Mesendoderm (in vitro differentiated cells): Measurements from ENCODE around the gene ABLIM1.

ENCODE experiments used
- DNase-seq: peaks from one replicate; pipeline ENCODE4 v3.0.0; 2013
- H2AK5ac ChIP-seq: 2 replicates; pipeline ENCODE4 v1.6.1; 2013; ENCODE audit warnings: low read length, inconsistent platforms
- H2BK120ac ChIP-seq: 2 replicates; pipeline ENCODE4 v1.6.1; 2013; ENCODE audit warnings: low read depth, mild to moderate bottlenecking, low read length, moderate library complexity, mixed read lengths
- H2BK15ac ChIP-seq: replicated peaks from 2 replicates; pipeline ENCODE4 v1.6.1; 2013; ENCODE audit warnings: low read depth, mild to moderate bottlenecking, moderate library complexity
- H2BK5ac ChIP-seq: 2 replicates; pipeline ENCODE4 v1.6.1; 2013; ENCODE audit warnings: low read length, inconsistent platforms
- H3K18ac ChIP-seq: 2 replicates; pipeline ENCODE4 v1.6.1; 2013; ENCODE audit warnings: mild to moderate bottlenecking, low read length, mixed read lengths
- H3K23ac ChIP-seq: one replicate; pipeline ENCODE4 v1.6.1; 2013; ENCODE audit warnings: low read length
- H3K27ac ChIP-seq: 2 replicates; pipeline ENCODE4 v1.5.1; 2013; ENCODE audit warnings: low read depth, mild to moderate bottlenecking, inconsistent platforms, low read length, moderate library complexity
- H3K27me3 ChIP-seq: 2 replicates; pipeline ENCODE4 v1.6.1; 2013; ENCODE audit warnings: low read length, control low read depth, mild to moderate bottlenecking, inconsistent platforms; ENCODE audit not compliant: insufficient read depth, poor library complexity
- H3K36me3 ChIP-seq: 2 replicates; pipeline ENCODE4 v1.6.1; 2013; ENCODE audit warnings: low read length, inconsistent platforms; ENCODE audit not compliant: control insufficient read depth, insufficient read depth
- H3K4ac ChIP-seq: one replicate; pipeline ENCODE4 v1.6.1; 2013; ENCODE audit warnings: low read depth, mild to moderate bottlenecking, low read length, moderate library complexity
- H3K4me1 ChIP-seq: 2 replicates; pipeline ENCODE4 v1.6.1; 2013; ENCODE audit warnings: low read depth, low read length, inconsistent platforms; ENCODE audit not compliant: control insufficient read depth
- H3K4me2 ChIP-seq: 2 replicates; pipeline ENCODE4 v1.6.1; 2013; ENCODE audit warnings: low read length
- H3K4me3 ChIP-seq: 2 replicates; pipeline ENCODE4 v1.5.1; 2013; ENCODE audit warnings: mild to moderate bottlenecking, low read length
- H3K56ac ChIP-seq: one replicate; pipeline ENCODE4 v1.6.1; 2013; ENCODE audit warnings: low read length
- H3K79me1 ChIP-seq: 2 replicates; pipeline ENCODE4 v1.6.1; 2013; ENCODE audit warnings: low read length, inconsistent platforms
- H3K79me2 ChIP-seq: 2 replicates; pipeline ENCODE4 v1.6.1; 2013; ENCODE audit warnings: mild to moderate bottlenecking, low read length; ENCODE audit not compliant: control insufficient read depth, insufficient read depth
- H3K9ac ChIP-seq: 2 replicates; pipeline ENCODE4 v1.6.1; 2013; ENCODE audit warnings: low read length, inconsistent platforms
- H4K5ac ChIP-seq: one replicate; pipeline ENCODE4 v1.6.1; 2013; ENCODE audit warnings: low read length
- H4K8ac ChIP-seq: one replicate; pipeline ENCODE4 v1.6.1; 2013; ENCODE audit warnings: low read depth, mild to moderate bottlenecking, control low read depth, low read length, moderate library complexity
- WGBS: extraction: QIAGEN DNeasy Blood & Tissue Kit; methylation state at CpG from one replicate; pipeline ENCODE4 v1.1.7; 2013; ENCODE audit warnings: low lambda C conversion rate, missing lambda C conversion rate; ENCODE audit not compliant: insufficient coverage; ENCODE audit errors: extremely low coverage; 5-methylcytosine and 5-hydroxymethylcytosine counted together

Gene ABLIM1

DNA sequence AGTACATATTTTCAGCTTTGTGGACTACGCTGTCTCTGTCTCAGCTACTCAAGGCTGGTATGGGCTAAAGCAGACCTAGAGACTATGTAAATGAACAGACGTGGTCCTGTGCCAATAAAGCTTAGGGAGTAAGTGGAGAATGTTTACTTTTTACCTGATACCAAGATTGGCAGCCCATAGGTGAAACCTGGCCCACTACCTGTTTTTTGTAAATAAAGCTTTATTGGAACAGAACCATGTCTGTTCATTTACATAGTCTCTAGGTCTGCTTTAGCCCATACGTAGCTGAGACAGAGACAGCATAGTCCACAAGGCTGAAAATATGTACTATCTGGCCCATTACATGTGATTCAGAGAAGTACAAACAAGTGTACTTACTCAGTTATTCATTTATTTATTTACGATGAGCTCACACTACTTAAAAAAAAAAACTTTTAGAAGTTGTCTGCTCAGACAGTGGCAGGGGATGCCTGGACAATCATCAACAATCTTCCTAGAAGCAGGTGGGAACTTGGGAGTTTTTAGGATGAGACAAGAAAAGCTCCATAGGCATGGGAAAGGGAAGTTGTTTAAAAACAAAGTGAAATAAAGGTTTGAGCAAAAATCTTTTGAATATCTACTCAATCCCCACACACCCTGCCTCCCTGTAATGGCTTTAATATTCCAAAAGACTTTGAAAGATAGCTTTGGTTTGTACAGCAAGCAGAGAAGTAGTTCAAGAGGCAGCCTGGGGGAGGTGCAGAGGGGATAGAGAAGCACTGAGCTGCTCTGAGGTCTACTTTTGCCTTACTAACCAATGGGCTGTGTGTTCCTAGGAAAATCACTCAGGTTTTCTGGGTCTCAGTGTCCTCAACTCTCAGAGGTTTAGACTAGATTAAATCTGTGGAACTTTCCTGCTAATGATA is 139.4 kb downstream of the ABLIM1 start:
- H3K27me3 ChIP-seq: no peaks in the 10 kb centered on the region
- DNase-seq: no peak
- no peak overlapping the region for H3K4ac ChIP-seq
- no peak overlapping the region for H2BK120ac ChIP-seq
- WGBS: no CpG with 5 or more reads among the region's 4 CpGs
- H3K18ac ChIP-seq: no peak overlapping the region
- H3K4me2 ChIP-seq: no peak overlapping the region
- H3K56ac ChIP-seq: no peak overlapping the region
- H3K36me3 ChIP-seq: no peaks in the 10 kb centered on the region
- H3K9ac ChIP-seq: no peak overlapping the region
- no peak overlapping the region for H2AK5ac ChIP-seq
- no peak overlapping the region for H3K23ac ChIP-seq
- H3K79me1 ChIP-seq: peaks cover 9% of the 10 kb centered on the region
- no peak overlapping the region for H3K4me3 ChIP-seq
- H3K27ac ChIP-seq: no peak overlapping the region
- H2BK5ac ChIP-seq: no peak overlapping the region
- peaks cover 12% of the 10 kb centered on the region for H3K4me1 ChIP-seq
- no peak overlapping the region for H2BK15ac ChIP-seq
- H3K79me2 ChIP-seq: peaks cover 18% of the 10 kb centered on the region
- H4K5ac ChIP-seq: no peak overlapping the region
- H4K8ac ChIP-seq: no peak overlapping the region

DNA sequence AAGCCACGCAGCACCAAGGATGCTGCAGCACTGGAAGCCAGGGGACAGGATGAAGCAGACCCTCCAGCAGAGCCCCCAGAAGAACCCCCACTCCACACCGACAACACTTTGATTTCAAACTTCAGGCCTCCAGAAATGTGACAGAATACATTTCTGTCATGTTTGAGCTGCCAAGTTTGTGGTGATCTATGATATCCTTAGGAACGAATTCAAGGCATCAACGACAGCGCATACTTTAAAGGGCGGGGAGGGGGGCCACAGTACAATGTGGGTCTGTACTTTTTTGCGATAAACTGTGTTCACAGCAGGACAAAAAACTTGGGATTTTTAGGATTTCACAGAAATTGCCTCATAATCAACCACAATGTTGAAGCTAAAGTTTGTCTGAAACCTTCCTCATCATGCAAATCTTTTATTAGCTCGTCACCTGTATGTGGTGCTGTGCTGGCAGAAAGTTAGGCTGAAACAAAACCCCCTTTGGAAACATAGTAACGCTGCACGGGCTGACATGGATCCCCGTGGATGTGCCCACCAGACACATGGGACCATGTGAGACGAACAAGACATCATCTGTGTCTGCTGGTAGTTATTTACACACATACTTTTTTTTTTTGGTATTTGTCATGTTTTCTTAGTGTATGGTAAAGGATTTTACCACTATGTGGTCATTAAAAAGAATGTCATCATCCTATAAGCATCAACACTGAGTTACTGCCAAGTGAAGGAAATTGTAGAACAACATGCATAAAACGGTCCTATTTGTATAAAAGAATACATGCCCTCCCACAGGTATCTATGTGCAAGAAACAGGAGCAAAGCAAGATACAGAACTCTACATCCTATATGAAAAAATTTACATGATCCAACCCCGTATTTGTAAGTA is 140.5 kb downstream of the ABLIM1 start:
- H3K27ac ChIP-seq: no peak overlapping the region
- no peak overlapping the region for H3K4ac ChIP-seq
- H3K23ac ChIP-seq: no peak overlapping the region
- H4K5ac ChIP-seq: no peak overlapping the region
- H2BK5ac ChIP-seq: no peak overlapping the region
- no peak overlapping the region for H3K56ac ChIP-seq
- peaks cover 9% of the 10 kb centered on the region for H3K79me1 ChIP-seq
- no peak overlapping the region for H3K4me2 ChIP-seq
- H3K36me3 ChIP-seq: no peaks in the 10 kb centered on the region
- no peak for DNase-seq
- H3K18ac ChIP-seq: no peak overlapping the region
- no peak overlapping the region for H4K8ac ChIP-seq
- no peak overlapping the region for H2AK5ac ChIP-seq
- WGBS: no CpG with 5 or more reads among the region's 14 CpGs
- no peaks in the 10 kb centered on the region for H3K27me3 ChIP-seq
- no peak overlapping the region for H3K9ac ChIP-seq
- H3K4me1 ChIP-seq: peaks cover 11% of the 10 kb centered on the region
- H3K79me2 ChIP-seq: peaks cover 17% of the 10 kb centered on the region
- no peak overlapping the region for H2BK15ac ChIP-seq
- no peak overlapping the region for H3K4me3 ChIP-seq
- no peak overlapping the region for H2BK120ac ChIP-seq

DNA sequence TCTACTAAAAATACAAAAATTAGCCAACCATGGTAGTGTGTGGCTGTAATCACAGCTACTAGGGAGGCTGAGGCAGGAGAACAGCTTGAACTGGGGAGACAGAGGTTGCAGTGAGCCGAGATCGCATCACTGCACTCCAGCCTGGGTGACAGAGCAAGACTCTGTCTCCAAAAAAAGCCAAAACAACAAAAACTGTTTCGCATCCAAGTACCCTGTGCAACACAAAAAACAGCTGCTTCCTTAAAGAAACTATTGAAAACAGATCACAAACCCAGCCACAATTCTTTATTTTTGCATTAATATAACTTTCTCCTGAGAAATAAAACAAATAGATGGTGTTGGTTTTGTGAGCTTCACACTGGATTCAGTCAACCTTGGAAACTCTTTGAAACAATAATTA is 141.7 kb downstream of the ABLIM1 start:
- H2AK5ac ChIP-seq: no peak overlapping the region
- no peak overlapping the region for H3K4ac ChIP-seq
- no peak overlapping the region for H3K27ac ChIP-seq
- H2BK5ac ChIP-seq: no peak overlapping the region
- H3K4me3 ChIP-seq: no peak overlapping the region
- H3K36me3 ChIP-seq: no peaks in the 10 kb centered on the region
- H3K79me2 ChIP-seq: peaks cover 9% of the 10 kb centered on the region
- H2BK15ac ChIP-seq: no peak overlapping the region
- no peak overlapping the region for H3K56ac ChIP-seq
- no peak overlapping the region for H3K23ac ChIP-seq
- peaks cover 6% of the 10 kb centered on the region for H3K4me1 ChIP-seq
- no peak overlapping the region for H4K5ac ChIP-seq
- no peak overlapping the region for H3K4me2 ChIP-seq
- H3K79me1 ChIP-seq: peaks cover 4% of the 10 kb centered on the region
- no peak overlapping the region for H4K8ac ChIP-seq
- no peak overlapping the region for H3K9ac ChIP-seq
- DNase-seq: no peak
- no peak overlapping the region for H2BK120ac ChIP-seq
- H3K18ac ChIP-seq: no peak overlapping the region
- H3K27me3 ChIP-seq: no peaks in the 10 kb centered on the region
- WGBS: no CpG with 5 or more reads among the region's 3 CpGs

DNA sequence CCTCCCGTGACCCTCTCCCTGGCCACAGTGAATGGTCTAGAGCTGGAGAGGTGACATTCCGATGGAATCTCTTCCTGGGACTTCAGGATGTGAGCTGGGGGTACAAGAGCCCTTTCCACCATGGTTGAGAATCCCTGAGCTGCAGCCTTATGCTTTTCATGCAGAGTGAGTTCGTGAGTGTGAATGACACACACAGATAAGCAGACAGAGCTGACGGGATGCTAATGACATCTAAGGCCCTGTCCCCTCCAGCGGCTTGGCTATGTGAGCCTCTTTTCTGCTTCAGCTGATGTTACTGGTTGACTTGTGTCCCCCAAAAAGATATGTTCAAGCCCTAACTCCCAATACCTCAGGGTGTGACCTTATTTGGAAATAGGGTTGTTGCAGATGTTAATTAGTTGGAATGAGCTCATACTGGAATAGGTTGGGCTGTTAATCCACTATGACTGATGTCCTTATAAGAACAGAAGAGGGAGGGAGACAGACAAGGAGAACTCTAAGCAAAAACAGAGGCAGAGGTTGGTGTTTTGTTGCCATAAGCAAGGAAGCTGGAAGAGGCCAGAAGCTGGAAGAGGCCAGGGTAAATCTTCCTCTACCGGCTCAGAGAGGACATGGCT is 142.7 kb downstream of the ABLIM1 start:
- peak; percentile 80 for DNase-seq
- Histone ChIP-seq H2BK5ac (no peak overlapping the region), H3K4me2 (no peak overlapping the region), H3K27ac (no peak overlapping the region), H3K4me3 (no peak overlapping the region), H3K36me3 (no peaks in the 10 kb centered on the region), H3K79me2 (peaks cover 5% of the 10 kb centered on the region), H2AK5ac (no peak overlapping the region), H3K79me1 (peaks cover 2% of the 10 kb centered on the region), H4K5ac (no peak overlapping the region), H3K4me1 (peaks cover 6% of the 10 kb centered on the region), H3K56ac (peak overlapping the region; percentile 61), H3K18ac (peak overlapping the region; percentile 53), H4K8ac (no peak overlapping the region), H3K9ac (no peak overlapping the region), H3K23ac (peak overlapping the region; percentile 57), H2BK15ac (no peak overlapping the region), H3K4ac (no peak overlapping the region), H3K27me3 (no peaks in the 10 kb centered on the region), H2BK120ac (no peak overlapping the region)
- WGBS: no CpG with 5 or more reads among the region's 6 CpGs

DNA sequence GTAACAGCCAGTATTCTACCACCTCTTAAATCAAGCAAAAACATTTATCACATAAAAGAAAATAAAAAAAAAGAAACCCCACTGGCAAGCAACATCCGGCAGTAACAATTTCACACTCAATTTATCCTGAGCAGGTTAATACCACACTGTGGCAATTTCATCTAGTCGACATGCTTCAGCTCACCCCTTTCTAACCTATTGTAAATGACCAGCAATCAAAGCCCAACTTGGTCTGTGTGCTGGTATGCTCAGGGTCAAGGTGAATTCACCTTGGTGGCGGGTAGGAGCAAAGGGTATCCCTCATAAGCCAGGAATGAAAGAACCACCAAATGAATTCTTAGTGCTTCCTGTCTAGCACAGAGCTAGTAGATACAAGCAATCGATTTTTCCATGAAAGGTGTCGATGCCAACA is 144.7 kb downstream of the ABLIM1 start:
- H3K79me2 ChIP-seq: peaks cover 3% of the 10 kb centered on the region
- no peak overlapping the region for H3K9ac ChIP-seq
- no peaks in the 10 kb centered on the region for H3K27me3 ChIP-seq
- no peak overlapping the region for H3K27ac ChIP-seq
- H2BK15ac ChIP-seq: no peak overlapping the region
- no peak overlapping the region for H3K18ac ChIP-seq
- H3K23ac ChIP-seq: no peak overlapping the region
- no peaks in the 10 kb centered on the region for H3K36me3 ChIP-seq
- H4K8ac ChIP-seq: no peak overlapping the region
- no peak overlapping the region for H3K4ac ChIP-seq
- no peak overlapping the region for H3K4me2 ChIP-seq
- H2AK5ac ChIP-seq: no peak overlapping the region
- H4K5ac ChIP-seq: no peak overlapping the region
- H2BK120ac ChIP-seq: no peak overlapping the region
- no CpG with 5 or more reads among the region's 5 CpGs for WGBS
- no peak for DNase-seq
- peaks cover 6% of the 10 kb centered on the region for H3K4me1 ChIP-seq
- H2BK5ac ChIP-seq: no peak overlapping the region
- no peak overlapping the region for H3K56ac ChIP-seq
- H3K4me3 ChIP-seq: no peak overlapping the region
- H3K79me1 ChIP-seq: peaks cover 2% of the 10 kb centered on the region
